ENCODE results near the gene UMOD. TPM values are rescaled to one million over a fixed set of nuclear protein-coding genes. Genes with fewer than 3 reads are reported as not detected.

The UMOD gene
- total and polyA plus RNA-seq, 9 of the 15 experiments (the other 6 are each of a cell fraction or from before 2014, with no cell fraction given): not detected

DNA sequence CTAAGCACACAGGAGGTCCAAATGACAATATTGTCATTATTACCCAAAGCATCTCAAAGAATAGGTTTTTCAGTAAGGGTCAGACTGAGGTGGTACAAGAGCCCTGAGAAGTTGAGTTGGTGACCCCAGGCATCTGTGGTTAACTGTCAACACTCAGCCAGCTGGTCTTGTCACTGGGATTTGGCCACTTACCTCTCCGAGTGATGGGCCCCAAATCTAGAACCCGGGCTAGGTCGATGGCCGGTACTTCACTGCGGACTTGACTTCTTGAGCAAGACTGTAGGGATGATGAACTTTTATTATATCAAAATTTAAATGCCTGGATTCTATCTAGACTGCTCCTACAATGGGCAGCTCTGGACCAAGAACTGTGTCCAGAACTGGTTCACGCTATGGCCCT is 36.8 kb downstream of the UMOD start:
- no peak overlapping the region for H3K27ac ChIP-seq (ENCODE audit: extremely low read depth, low read depth, low read length)
- TF ChIP-seq FOXO4 (CRISPR knock-in tag; IDR thresholded peaks at IDR 0.05): no peak
- ATAC-seq: no peak
- H3K9me3 ChIP-seq (replicated peaks; ENCODE audit: control insufficient read depth, insufficient read depth, low read depth, low read length): no peaks in the 10 kb centered on the region
- no peak overlapping the region for H3K4me2 ChIP-seq (ENCODE audit: insufficient read depth, low read length)
- H2AFZ ChIP-seq (ENCODE audit: low read depth, low read length): no peak overlapping the region
- DNase-seq (ENCODE audit: extremely low read depth in 1 of 4, low spot score in 3 of 4): no peak
- intact Hi-C loops (cut with micrococcal nuclease) (no loop called here), in situ Hi-C loops (cut with MboI) (no loop called here)
- H3K4me1 ChIP-seq (replicated peaks in 1 of 2; ENCODE audit: control insufficient read depth in 2 of 2, insufficient read depth in 2 of 2, low read length in 2 of 2): no peaks in the 10 kb centered on the region
- H3K9me1 ChIP-seq (ENCODE audit: control insufficient read depth, insufficient read depth, low read length): no peaks in the 10 kb centered on the region
- no peaks in the 10 kb centered on the region for H3K79me2 ChIP-seq (ENCODE audit: control insufficient read depth, insufficient read depth, low read length)
- ChIA-PET CTCF (ENCODE audit: low intra/inter-chr PET ratio) (no interaction called here), POLR2A (no interaction called here)
- H3K36me3 ChIP-seq (ENCODE audit: control insufficient read depth, insufficient read depth, low read length): no peaks in the 10 kb centered on the region
- 2% methylated on average over 6 of the region's 6 CpGs for WGBS (ENCODE audit: insufficient coverage, low coverage, missing lambda C conversion rate)
- no peak overlapping the region for H3K9ac ChIP-seq (ENCODE audit: insufficient read depth in 1 of 2, low read depth in 2 of 2, low read length in 2 of 2)
- no TSS peak for BruUV-seq (replicated peaks)
- no peaks in the 10 kb centered on the region for H3K27me3 ChIP-seq (ENCODE audit: control insufficient read depth in 2 of 2, insufficient read depth in 2 of 2, low read length in 2 of 2)
- no peak for FAIRE-seq
- H4K20me1 ChIP-seq (replicated peaks; ENCODE audit: control insufficient read depth, insufficient read depth, low read length): peaks cover 3% of the 10 kb centered on the region; the same call in 1 of the 2 replicates
- H3K4me3 ChIP-seq: no peak overlapping the region

- ATAC-seq (no peak), FAIRE-seq (no peak), DNase-seq (ENCODE audit: extremely low read depth in 1 of 4, low spot score in 3 of 4) (no peak)
- BruUV-seq (replicated peaks): no TSS peak
- Histone ChIP-seq H3K9me1 (ENCODE audit: control insufficient read depth, insufficient read depth, low read length) (no peaks in the 10 kb centered on the region), H3K4me2 (ENCODE audit: insufficient read depth, low read length) (no peak overlapping the region), H3K27me3 (ENCODE audit: control insufficient read depth in 2 of 2, insufficient read depth in 2 of 2, low read length in 2 of 2) (no peaks in the 10 kb centered on the region), H3K4me1 (replicated peaks in 1 of 2; ENCODE audit: control insufficient read depth in 2 of 2, insufficient read depth in 2 of 2, low read length in 2 of 2) (no peaks in the 10 kb centered on the region), H3K79me2 (ENCODE audit: control insufficient read depth, insufficient read depth, low read length) (no peaks in the 10 kb centered on the region), H3K9me3 (replicated peaks; ENCODE audit: control insufficient read depth, insufficient read depth, low read depth, low read length) (no peaks in the 10 kb centered on the region), H2AFZ (ENCODE audit: low read depth, low read length) (no peak overlapping the region), H4K20me1 (replicated peaks; ENCODE audit: control insufficient read depth, insufficient read depth, low read length) (peaks cover 3% of the 10 kb centered on the region; the same call in 1 of the 2 replicates), H3K27ac (ENCODE audit: extremely low read depth, low read depth, low read length) (no peak overlapping the region), H3K4me3 (no peak overlapping the region), H3K9ac (ENCODE audit: insufficient read depth in 1 of 2, low read depth in 2 of 2, low read length in 2 of 2) (no peak overlapping the region), H3K36me3 (ENCODE audit: control insufficient read depth, insufficient read depth, low read length) (no peaks in the 10 kb centered on the region)
- intact Hi-C loops (cut with micrococcal nuclease) (no loop called here), in situ Hi-C loops (cut with MboI) (no loop called here)
- CTCF ChIA-PET (ENCODE audit: low intra/inter-chr PET ratio): no interaction called here
- POLR2A ChIA-PET: interaction anchor here (0.5 kb wide), 1 partner anchor 97 kb away, joined by 3 read pairs; no protein-coding TSS in a partner anchor
- 0% methylated on average over 3 of the region's 3 CpGs for WGBS (ENCODE audit: insufficient coverage, low coverage, missing lambda C conversion rate)
- TF ChIP-seq TCFL5 (CRISPR knock-in tag; conservative IDR thresholded peaks at IDR 0.05) (no peak), RBM15 (IDR thresholded peaks at IDR 0.05; ENCODE audit: insufficient read depth, low read length) (no peak), CBFA2T3 (IDR thresholded peaks at IDR 0.05) (no peak), E2F4 (CRISPR knock-in tag; IDR thresholded peaks at IDR 0.05; ENCODE audit: low read depth) (no peak), STAG1 (CRISPR knock-in tag; IDR thresholded peaks at IDR 0.05; ENCODE audit: borderline replicate concordance) (no peak), ZNF717 (CRISPR knock-in tag; IDR thresholded peaks at IDR 0.05) (no peak), ZNF518B (CRISPR knock-in tag; IDR thresholded peaks at IDR 0.05) (no peak), NFE2L1 (tag; IDR thresholded peaks at IDR 0.05; ENCODE audit: borderline replicate concordance, low read depth) (no peak), TGIF2 (CRISPR knock-in tag; IDR thresholded peaks at IDR 0.05) (no peak), ZNF197 (CRISPR knock-in tag; IDR thresholded peaks at IDR 0.05; ENCODE audit: low read depth) (no peak)
Measured at GRCh38 chr16:20314575-20314974, 37.9 kb downstream of the UMOD start.
